HG03457 (cell line): ENCODE results near the gene MCAT.
"Not testable (repeated sequence)": the region's sequence is repeated elsewhere in the genome, so short reads cannot be mapped to it uniquely, and the experiment has no call there.

Experiments used
- ATAC-seq: cut with Tn5 transposase; IDR thresholded peaks from one replicate; pipeline ENCODE4 v1.9.1; 2021; ENCODE audit warnings: moderate number of reproducible peaks; ENCODE audit not compliant: unreplicated experiment

MCAT gene

GRCh38 chr22:43127166-43127908 lies 15.9 kb downstream of the MCAT start:
- no peak for ATAC-seq

GRCh38 chr22:43126501-43127165 lies 16.6 kb downstream of the MCAT start:
- no peak for ATAC-seq

GRCh38 chr22:43118953-43119458 lies 24.2 kb downstream of the MCAT start:
- ATAC-seq: no peak

GRCh38 chr22:43118024-43118849 lies 25.0 kb downstream of the MCAT start:
- ATAC-seq: no peak

GRCh38 chr22:43116932-43117331 lies 26.3 kb downstream of the MCAT start:
- no peak for ATAC-seq

- ATAC-seq: no peak
Observed at GRCh38 chr22:43114958-43115357, 28.2 kb downstream of the MCAT start.

- no peak for ATAC-seq
Observed at GRCh38 chr22:43113526-43114251, 29.5 kb downstream of the MCAT start.

- ATAC-seq: no peak
Observed at GRCh38 chr22:43110927-43111623, 32.1 kb downstream of the MCAT start.

GRCh38 chr22:43110444-43110926 lies 32.7 kb downstream of the MCAT start, which contains the start of gene BIK:
BIK (plus strand) TSS chr22:43110750; CDS start chr22:43124023, 13,273 bp downstream.
- no peak for ATAC-seq

- ATAC-seq: no peak
Observed at GRCh38 chr22:43109921-43110443, 33.2 kb downstream of the MCAT start.

- no peak for ATAC-seq
Observed at GRCh38 chr22:43109511-43109910, 33.7 kb downstream of the MCAT start.

GRCh38 chr22:43106302-43106701 lies 36.9 kb downstream of the MCAT start:
- ATAC-seq: no peak

GRCh38 chr22:43104950-43105349 lies 38.2 kb downstream of the MCAT start:
- not testable (repeated sequence) for ATAC-seq

GRCh38 chr22:43104056-43104625 lies 39.1 kb downstream of the MCAT start:
- not testable (repeated sequence) for ATAC-seq

GRCh38 chr22:43101306-43101705 lies 41.9 kb downstream of the MCAT start:
- no peak for ATAC-seq

- no peak for ATAC-seq
Observed at GRCh38 chr22:43100225-43100624, 43.0 kb downstream of the MCAT start.

GRCh38 chr22:43099095-43099494 lies 44.1 kb downstream of the MCAT start:
- ATAC-seq: no peak

- ATAC-seq: no peak
Observed at GRCh38 chr22:43098356-43098755, 44.8 kb downstream of the MCAT start.

GRCh38 chr22:43096420-43096819 lies 46.8 kb downstream of the MCAT start:
- no peak for ATAC-seq
